GM19238 (cell line): Measurements from ENCODE around the gene ZNF773.
A peak's percentile ranks its signal among the peaks of the same experiment; 100 is the strongest.
"Not testable (repeated sequence)": the region's sequence is repeated elsewhere in the genome, so short reads cannot be mapped to it uniquely, and the experiment has no call there.

Source experiments
- DNase-seq: peaks from one replicate; pipeline ENCODE4 v3.0.0; 2011; ENCODE audit warnings: low spot score; ENCODE audit not compliant: insufficient read length

Gene ZNF773

DNA sequence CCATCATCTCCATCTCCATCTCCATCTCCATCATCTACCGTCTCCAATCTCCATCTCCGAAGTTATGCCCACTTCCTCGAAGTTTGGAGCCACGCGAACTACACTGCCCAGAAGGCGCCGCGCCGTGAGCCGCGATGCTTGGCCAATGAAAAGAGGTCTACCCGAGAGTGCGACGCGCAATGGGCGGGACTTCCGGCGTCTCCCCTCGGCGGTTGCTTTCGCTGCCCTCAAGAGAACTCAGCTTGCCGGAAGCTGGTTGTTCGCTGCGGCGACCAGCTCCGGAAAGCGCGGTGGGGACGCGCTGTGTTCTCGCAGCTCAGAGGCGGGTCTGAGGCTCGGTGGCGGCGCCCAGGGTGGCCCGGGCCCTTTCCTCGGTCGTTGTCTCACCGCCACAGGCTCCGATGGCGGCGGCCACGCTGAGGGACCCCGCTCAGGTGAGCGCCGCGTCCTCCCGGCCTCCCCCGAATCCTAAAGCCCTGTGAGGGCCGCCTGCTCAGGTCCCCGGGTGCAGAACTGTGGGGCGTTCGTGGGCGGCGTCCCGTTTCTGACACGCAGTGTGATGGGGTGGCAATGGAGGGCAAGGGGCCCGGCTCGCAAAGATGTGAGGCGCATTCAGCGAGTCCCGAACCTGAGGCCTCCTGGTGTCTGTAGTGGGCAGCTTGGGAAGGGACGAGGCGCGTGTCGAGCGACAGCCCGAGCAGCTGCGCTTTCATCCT lies at the start of gene ZNF773:
Gene ZNF773, plus strand, starts transcription at position 259 of the 716 bp plus-strand sequence. Its CDS starts 143 bp downstream, at position 402.
- DNase-seq, result peak; percentile 86

DNA sequence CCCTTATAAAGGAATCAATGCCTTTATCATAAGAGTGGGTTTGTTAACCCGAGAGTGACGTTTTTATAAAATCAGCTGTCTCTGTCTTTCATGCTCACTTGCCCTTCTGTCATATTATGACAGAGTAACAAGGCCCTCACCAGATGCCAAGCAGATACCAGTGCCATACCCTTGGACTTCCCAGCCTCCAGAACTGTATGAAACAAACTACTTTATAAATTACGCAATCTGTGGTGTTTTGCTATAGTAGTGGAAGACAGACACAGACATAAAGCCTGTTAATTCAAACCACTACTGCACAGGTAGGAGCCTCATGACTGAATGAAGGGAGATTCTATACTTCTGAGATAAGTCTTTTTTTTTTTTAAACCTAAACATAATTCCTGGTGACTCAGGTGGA lies 47.4 kb upstream of the ZNF773 start:
- DNase-seq, result no peak

DNA sequence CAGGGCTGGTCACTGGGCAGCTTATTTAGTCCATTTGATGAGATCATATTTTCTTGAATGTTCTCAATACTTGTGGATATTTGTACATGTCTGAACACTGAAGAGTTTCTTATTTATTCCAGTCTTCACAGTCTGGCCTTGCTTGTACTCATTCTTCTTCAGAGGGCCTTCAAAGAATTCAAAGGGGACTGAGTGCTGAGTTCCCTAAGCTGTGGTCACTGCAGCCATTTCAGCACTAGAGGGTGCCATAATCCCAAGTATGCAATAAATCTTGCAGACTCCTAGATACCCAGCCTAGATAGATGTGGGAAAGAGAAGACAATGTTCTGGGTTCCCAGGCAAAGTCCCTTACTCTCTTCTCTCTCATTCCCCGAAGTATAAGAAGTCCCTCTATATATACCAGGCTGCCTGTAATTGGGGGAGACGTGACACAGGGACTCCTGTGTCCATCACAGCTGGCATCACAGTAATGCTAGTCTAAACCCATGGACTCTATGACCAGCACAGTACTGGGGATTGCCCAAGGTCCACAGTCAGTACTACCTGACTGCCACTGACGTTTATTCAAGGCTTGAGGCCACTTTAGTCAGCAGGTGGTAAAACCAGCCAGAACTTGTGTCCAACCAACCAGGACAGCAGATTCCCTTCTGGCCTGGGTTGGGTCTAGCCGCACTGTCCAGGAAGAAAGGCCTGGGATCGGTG lies 33.9 kb upstream of the ZNF773 start:
- DNase-seq, result no peak

DNA sequence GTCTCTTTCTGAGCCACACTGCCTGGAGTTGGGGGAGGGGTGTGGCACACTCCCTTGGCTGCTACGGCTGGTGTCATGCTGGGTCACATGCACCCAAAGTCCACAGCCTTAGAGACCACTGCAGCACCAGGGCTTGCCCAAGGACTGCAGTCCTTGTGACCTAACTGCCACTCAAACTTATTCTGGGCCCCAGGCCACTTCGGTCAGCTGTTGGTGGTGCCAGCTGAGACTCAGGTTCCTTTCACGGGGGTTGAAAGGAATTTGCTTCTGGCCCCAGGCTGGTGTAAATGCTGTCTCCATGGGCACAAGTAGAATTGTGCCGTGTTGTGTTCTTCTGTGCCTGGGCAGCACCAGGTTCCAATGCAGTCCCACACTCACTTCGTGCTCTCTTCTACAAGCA lies 33.2 kb upstream of the ZNF773 start:
- DNase-seq, result no peak

DNA sequence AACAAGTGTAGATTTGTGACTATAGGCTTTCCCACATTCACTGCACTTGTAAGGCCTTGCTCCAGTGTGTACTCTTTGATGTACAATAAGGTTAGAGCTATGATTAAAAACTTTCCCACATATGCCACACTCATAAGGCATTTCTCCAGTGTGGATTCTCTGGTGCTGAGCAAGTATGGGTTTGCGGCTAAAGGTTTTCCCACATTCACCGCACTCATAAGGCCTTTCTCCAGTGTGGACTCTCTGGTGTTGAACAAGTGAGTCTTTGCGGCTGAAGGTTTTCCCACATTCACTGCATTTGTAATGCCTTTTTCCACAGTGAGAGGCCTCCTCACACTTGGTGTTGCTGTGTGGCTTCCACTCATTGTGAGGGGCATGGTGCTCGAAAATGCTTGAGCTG lies 26.1 kb upstream of the ZNF773 start:
- no peak for DNase-seq

DNA sequence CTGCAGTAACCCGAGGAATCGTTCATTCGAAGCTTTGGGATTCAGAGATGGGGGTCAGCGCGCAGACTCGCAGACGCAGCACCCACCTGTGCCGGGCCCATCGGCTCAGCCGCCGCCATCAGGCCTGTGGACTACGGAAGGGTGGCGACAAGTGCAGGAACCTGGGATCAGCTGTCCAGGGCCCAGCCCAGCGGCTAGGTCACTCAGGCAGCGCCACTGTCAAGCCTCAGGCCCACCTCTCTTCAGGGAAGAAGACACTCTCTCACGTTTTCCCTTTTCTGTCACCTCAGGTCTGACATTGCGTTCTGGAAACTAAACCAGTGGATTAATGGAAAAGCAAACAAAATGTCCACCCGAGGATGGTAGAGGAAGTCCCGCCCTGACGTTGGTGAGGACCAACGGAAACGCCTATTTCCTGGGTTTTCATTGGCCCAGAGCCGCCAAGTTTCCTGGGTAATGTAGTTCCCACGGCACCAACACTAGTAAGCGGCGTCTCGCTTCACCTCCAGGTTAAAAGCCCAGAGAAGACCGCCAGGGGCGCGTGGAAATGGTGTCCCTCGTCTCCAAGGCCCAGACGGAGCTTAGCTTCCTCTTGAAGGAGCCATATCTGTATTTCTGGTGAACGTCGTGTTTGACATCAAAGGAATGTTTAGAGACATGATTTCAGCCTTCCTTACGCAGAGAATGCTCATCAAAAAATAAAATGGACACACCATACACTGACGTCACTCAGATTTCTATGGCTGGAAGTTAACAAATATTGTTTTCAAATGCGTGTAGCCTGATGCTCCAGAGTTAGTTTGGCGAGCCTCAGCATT lies 22.3 kb upstream of the ZNF773 start, which contains the start of gene ZNF772:
Gene ZNF772, minus strand, starts transcription at position 376 of the 818 bp plus-strand sequence. Its CDS starts 257 bp downstream, at position 119.
- DNase-seq, result peak; percentile 81

DNA sequence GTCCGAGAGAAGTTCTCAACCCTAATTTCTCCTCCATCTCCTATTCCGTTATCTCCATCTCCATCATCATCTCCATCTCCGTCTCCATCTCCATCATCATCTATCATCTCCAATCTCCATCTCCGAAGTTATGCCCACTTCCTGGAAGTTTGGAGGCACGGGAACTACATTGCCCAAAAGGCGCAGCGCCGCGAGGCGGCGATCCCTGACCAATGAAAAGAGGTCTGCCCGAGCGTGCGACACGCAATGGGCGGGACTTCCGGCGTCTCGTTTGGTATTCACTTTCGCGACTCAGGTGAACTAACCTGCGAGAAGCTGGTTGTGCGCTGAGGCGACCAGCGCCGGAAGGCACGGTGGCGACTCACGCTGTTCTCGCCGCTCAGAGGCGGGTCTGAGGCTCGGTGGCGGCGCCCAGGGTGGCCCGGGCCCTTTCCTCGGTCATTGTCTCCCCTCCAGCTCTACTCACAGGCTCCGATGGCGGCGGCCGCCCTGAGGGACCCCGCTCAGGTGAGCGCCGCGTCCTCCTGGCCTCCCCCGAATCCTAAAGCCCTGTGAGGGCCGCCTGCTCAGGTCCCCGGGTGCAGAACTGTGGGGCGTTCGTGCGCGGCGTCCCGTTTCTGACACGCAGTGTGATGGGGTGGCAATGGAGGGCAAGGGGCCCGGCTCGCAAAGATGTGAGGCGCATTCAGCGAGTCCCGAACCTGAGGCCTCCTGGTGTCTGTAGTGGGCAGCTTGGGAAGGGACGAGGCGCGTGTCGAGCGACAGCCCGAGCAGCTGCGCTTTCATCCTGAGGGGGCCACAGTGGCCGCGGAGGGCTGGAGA lies 12.1 kb upstream of the ZNF773 start, which contains the start of gene ZNF419:
Gene ZNF419, plus strand, starts transcription at position 274 of the 822 bp plus-strand sequence. Its CDS starts 201 bp downstream, at position 475.
- DNase-seq, result peak; percentile 87

DNA sequence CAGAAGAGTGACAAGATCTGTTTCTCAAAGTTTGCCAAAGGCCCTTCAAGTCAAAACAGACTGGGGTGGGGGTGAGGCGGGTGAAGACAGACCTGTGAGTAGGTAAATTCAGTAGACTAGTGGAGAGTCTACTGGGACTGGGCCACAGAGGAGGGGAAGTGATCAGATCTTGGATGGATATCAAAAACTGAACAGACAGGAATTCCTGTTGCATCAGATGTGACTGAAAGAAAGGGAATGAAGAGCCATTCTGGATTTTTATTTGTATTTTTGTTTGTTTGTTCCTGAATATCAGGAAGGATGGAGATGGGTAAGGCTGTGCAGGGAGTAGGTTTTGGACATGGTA lies 11.5 kb upstream of the ZNF773 start:
- DNase-seq, result not testable (repeated sequence)

DNA sequence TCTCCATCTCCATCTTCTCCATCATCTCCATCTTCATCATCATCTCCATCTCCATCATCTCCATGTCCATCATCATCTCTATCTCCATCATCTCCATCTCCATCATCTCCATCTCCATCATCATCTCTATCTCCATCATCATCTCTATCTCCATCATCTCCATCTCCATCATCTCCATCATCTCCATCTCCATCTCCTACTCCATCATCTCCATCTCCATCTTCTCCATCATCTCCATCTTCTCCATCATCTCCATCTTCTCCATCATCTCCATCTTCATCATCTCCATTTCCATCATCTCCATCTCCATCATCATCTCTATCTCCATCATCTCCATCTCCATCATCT lies 432 bp upstream of the ZNF773 start:
- not testable (repeated sequence) for DNase-seq

DNA sequence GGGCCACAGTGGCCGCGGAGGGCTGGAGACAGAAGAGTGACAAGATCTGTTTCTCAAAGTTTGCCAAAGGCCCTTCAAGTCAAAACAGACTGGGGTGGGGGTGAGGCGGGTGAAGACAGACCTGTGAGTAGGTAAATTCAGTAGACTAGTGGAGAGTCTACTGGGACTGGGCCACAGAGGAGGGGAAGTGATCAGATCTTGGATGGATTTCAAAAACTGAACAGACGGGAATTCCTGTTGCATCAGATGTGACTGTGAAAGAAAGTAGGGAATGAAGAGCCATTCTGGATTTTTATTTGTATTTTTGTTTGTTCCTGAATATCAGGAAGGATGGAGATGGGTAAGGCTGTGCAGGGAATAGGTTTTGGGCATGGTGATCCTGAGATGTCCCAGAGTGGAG lies 662 bp downstream of the ZNF773 start:
- not testable (repeated sequence) for DNase-seq

DNA sequence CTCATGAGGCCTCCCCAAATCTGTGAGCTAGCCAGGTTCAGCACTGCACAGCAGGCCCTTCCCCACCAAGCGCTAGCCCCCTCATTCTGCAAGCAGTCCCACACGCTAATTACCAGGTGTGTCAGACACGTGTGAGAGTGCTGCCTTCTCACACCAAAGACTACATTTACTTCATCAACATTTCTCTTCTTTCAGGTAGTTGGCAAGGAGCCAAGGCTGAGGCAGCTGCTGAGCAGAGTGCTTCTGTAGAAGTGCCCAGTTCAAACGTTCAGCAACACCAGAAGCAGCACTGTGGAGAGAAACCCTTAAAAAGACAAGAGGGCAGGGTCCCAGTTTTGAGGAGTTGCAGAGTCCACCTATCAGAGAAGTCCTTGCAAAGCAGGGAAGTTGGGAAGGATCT lies 6.4 kb downstream of the ZNF773 start:
- DNase-seq, result no peak

DNA sequence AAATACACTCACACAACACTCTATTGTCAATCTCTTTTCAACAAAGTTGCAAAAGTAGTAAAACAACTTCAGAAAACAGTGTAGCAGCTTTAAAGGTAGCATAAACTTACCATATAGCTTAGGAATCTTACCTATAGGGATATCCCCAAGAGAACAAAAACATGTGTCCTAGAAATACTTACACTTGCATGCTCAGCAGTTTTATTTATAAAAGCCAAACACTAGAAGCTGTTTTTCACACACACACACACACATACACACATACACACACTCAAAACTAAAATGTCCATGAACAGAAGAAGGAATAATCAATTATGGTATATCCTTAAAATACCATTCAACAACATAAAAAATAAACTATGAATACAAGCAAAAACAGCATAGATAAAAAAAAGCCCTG lies 11.7 kb downstream of the ZNF773 start:
- DNase-seq, result no peak

DNA sequence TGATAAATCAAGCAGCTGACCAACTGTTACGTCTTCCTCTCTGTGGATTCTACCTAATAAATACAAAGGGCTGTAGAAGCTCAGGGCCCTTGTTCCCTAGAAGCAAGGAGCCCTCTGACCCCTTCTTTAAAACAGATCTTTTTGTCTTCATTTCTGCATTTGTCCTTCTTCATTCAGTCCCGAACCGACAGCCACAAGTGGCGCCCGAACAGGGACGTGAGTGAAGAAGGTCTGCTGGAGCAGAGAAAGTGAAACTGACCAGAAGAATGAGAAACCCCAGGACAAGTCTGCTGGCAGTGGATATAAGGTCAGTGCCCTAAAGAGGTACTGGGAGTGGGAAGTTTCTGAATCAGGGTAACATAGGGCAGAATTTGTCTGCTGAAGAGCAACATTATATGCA lies 13.1 kb downstream of the ZNF773 start:
- DNase-seq, result no peak

DNA sequence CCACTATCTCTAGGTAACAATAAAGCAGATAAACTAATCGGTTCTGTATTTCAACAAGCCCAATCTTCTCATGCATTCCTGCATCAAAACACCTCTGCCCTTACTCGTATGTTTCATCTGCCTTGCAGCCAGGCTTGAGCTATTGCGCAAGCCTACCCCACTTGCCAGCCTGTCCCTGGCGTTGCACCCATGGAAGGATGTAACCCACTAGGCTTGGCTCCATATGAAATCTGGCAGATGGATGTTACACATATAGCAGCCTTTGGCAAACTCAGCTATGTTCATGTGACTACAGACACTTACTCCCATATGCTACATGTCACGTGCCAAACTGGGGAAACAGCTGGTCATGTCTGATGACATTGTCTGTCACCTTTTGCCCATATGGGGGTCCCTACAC lies 15.5 kb downstream of the ZNF773 start:
- DNase-seq, result no peak

DNA sequence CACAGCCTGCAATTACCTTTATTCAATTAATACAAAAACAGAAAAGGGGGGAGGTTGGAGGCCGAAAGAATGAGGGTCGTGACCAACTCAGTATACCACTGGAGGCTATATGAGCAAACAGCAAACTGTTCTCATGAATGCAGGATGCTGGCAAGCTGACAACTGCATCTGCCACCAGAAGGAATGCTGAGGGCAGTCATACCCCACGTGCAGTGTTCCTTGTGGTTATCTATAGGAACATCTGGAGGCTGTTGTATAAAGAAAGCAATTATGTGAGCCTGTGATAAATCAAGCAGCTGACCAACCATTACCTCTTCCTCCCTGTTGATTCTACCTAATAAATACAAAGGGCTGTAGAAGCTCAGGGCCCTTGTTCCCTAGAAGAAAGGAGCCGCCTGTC lies 18.3 kb downstream of the ZNF773 start:
- DNase-seq, result not testable (repeated sequence)

DNA sequence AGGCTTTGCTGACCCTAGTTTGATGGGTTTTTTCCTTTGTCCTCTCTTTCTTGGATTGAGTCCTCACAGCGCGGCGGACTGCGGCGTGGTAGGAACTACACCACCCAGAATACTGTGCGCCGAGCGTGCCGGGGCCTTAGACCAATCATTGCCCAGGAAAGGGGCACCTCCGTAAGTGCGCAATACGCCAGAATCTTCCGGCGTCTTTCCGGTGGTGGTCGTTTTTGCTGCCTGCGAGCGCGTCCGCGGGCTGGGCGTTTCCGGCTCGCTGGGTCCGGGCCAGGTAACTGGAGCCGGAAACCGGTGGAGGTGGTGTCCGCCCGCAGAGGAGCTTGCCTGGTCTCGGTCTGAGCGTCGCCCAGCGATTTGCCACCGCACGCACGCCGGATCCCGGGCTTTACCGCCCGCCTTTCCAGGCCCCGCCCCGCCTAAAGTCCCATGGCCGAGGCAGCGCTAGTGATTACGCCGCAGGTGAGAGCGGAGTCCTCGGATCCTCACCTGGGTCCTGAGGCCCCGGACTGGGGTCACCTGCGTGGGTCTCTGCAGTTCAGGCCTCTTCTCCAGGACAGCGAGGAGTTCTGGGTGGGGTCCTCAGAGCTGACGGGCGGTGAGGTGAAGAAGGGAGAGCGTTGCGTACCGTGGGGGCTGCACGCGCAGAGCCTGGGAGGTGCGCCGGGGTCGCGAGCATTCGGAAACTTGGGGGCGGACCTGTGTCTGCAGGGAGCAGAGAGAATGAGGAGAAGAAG lies 27.6 kb downstream of the ZNF773 start, which contains the start of gene ZNF549:
Gene ZNF549, plus strand, starts transcription at position 221 of the 746 bp plus-strand sequence. Its CDS starts 218 bp downstream, at position 439.
- DNase-seq, result peak; percentile 91

DNA sequence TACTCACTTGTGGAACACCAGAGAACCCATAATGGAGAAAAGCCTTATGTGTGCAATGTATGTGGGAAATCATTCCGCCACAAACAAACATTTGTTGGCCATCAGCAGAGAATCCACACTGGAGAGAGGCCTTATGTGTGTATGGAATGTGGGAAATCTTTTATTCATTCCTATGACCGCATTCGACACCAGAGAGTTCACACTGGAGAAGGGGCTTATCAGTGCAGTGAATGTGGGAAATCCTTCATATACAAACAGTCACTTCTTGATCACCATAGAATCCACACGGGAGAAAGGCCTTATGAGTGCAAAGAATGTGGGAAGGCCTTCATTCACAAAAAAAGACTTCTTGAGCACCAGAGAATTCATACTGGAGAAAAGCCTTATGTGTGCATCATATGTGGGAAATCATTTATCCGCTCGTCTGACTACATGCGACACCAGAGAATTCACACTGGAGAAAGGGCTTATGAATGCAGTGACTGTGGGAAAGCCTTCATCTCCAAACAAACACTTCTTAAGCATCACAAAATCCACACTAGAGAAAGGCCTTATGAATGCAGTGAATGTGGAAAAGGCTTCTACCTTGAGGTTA lies 38.3 kb downstream of the ZNF773 start:
- DNase-seq, result no peak

DNA sequence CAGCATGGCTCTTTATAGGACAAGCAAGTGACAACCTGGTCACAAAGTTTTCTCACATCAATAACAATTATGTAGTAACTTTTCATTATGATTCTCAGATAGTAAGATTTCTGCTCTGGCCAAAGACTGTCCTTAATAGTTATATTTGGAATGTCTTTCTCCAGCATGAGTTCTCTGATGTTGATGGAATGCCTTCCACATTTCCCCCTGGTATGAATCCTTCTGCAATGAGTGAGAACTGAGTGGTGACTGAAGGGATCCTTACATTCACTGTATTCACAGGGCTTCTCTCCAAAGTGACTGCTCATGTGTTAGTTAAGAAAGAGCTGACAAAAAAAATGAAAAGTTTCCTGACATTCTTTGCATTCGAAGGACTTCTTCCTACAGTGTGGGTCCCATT lies 46.8 kb downstream of the ZNF773 start:
- DNase-seq, result no peak

DNA sequence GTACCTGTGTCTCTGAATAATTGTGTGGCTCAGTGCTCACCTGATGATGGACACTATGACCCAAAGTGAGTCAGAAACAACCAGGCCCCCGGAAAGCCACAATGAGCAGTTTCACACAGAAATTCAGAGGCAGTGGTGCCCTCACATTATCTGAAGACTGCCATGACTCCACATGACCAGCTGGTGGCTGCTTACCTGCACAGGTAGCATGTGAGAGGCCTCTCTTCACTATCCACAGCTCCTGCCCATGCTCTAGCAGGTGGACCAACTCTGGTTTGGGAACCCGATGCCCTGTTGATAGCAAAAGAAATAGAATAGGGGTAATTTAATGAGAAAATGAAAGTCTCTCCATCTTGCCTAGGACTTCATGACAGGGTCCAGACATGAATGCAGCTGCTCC lies 52.7 kb downstream of the ZNF773 start:
- no peak for DNase-seq

DNA sequence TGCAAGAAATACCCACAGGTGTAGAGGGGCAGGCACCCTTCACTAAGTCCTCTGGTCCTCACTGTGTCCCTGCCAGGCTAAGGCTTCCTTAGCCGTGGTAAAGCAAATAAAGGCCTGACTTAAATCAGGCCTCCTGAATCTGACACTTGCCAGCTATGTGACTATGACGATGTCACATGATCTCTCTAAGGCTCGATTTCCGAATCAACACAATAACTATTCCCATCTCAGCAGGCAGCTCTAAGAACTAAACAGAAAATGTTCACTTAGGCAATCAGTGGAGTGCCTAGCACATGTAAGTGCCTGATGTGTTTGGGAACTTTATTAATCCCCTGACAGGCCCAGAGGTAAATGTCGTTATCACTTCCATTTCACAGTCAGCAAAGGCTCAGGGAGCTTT lies 57.9 kb downstream of the ZNF773 start:
- no peak for DNase-seq
